IMR-90 (cell line): ENCODE measurements around the gene TMEM181. TPM values are rescaled to one million over a fixed set of nuclear protein-coding genes. Genes with fewer than 3 reads are reported as not detected.

Experiments
- ATAC-seq: fragments of 200-7000 bp; cut with Tn5 transposase; 2 replicates; pipeline ENCODE4 v1.9.1; 2020; ENCODE audit warnings: low read depth, mild to moderate bottlenecking, moderate library complexity
- BruUV-seq: library from RNA; stranded (reverse); fragments of 400-500 nt; replicated peaks from 2 replicates; lab custom pipeline; 2021; lab: Mats Ljungman, UMichigan
- CTCF ChIA-PET: fragments of 300-600 bp; formaldehyde crosslinking; extraction: SDS; loops from one replicate; lab custom pipeline; 2021; ENCODE audit warnings: antibody characterized with exemption; lab: Yijun Ruan, JAX
- POLR2A ChIA-PET: fragments of 300-600 bp; sonication (Branson Sonifier 250); formaldehyde crosslinking; loops from one replicate; lab custom pipeline; 2022; ENCODE audit warnings: antibody characterized with exemption; ENCODE audit not compliant: unreplicated experiment; lab: Charles Lee
- DNase-seq: peaks from one replicate; pipeline ENCODE4 v3.0.0; 2013
- H2AFZ ChIP-seq: replicated peaks from 2 replicates; pipeline ENCODE3; 2013; ENCODE audit warnings: low read length, mild to moderate bottlenecking; ENCODE audit not compliant: poor library complexity
- H2AK5ac ChIP-seq: 2 replicates; pipeline ENCODE4 v1.6.1; 2013; ENCODE audit warnings: low read depth, low read length, inconsistent platforms
- H2AK9ac ChIP-seq: replicated peaks from 2 replicates; pipeline ENCODE3; 2013; ENCODE audit warnings: mild to moderate bottlenecking, low read depth, low read length, moderate library complexity; ENCODE audit not compliant: poor library complexity
- H2BK120ac ChIP-seq: 2 replicates; pipeline ENCODE4 v1.6.1; 2013; ENCODE audit warnings: low read depth, low read length, inconsistent platforms
- H2BK15ac ChIP-seq: 3 replicates; pipeline ENCODE4 v1.6.1; 2013; ENCODE audit warnings: low read depth, low read length, inconsistent platforms
- H2BK20ac ChIP-seq: 2 replicates; pipeline ENCODE4 v1.6.1; 2013; ENCODE audit warnings: low read depth, mild to moderate bottlenecking, inconsistent platforms, low read length, moderate library complexity
- H2BK5ac ChIP-seq: 2 replicates; pipeline ENCODE4 v1.6.1; 2013; ENCODE audit warnings: mild to moderate bottlenecking, low read depth, low read length, inconsistent platforms; ENCODE audit not compliant: poor library complexity, severe bottlenecking
- H3K14ac ChIP-seq: replicated peaks from 2 replicates; pipeline ENCODE4 v1.6.1; 2013; ENCODE audit warnings: low read depth, low read length, inconsistent platforms
- H3K18ac ChIP-seq: 2 replicates; pipeline ENCODE4 v1.6.1; 2013; ENCODE audit warnings: low read depth, low read length, control low read depth
- H3K23ac ChIP-seq: 2 replicates; pipeline ENCODE4 v1.6.1; 2013; ENCODE audit warnings: low read depth, low read length, inconsistent platforms
- H3K27ac ChIP-seq: 2 replicates; pipeline ENCODE4 v1.5.1; 2013; ENCODE audit warnings: mild to moderate bottlenecking, control low read depth, low read length; ENCODE audit not compliant: insufficient read depth
- H3K27me3 ChIP-seq: 2 replicates; pipeline ENCODE4 v1.6.1; 2013; ENCODE audit warnings: low read length; ENCODE audit not compliant: control insufficient read depth, insufficient read depth
- H3K36me3 ChIP-seq: 2 replicates; pipeline ENCODE4 v1.6.1; 2013; ENCODE audit warnings: low read length, mixed read lengths; ENCODE audit not compliant: control insufficient read depth, insufficient read depth
- H3K4ac ChIP-seq: 2 replicates; pipeline ENCODE4 v1.6.1; 2013; ENCODE audit warnings: low read depth, low read length, inconsistent platforms
- H3K4me1 ChIP-seq: 2 replicates; pipeline ENCODE4 v1.6.1; 2013; ENCODE audit warnings: low read length, mixed read lengths; ENCODE audit not compliant: control insufficient read depth, insufficient read depth
- H3K4me2 ChIP-seq: 2 replicates; pipeline ENCODE4 v1.6.1; 2013; ENCODE audit warnings: low read depth, mild to moderate bottlenecking, control low read depth, low read length, moderate library complexity
- H3K4me3 ChIP-seq: 2 replicates; pipeline ENCODE4 v1.5.1; 2013; ENCODE audit warnings: low read depth, mild to moderate bottlenecking, control low read depth, low read length, moderate library complexity; ENCODE audit not compliant: insufficient read depth
- H3K56ac ChIP-seq: 2 replicates; pipeline ENCODE4 v1.6.1; 2013; ENCODE audit warnings: low read length, inconsistent platforms; ENCODE audit not compliant: insufficient read depth; ENCODE audit errors: extremely low read depth
- H3K79me1 ChIP-seq, 2 experiments: 2 replicates each; pipeline ENCODE4 v1.6.1; 2013; ENCODE audit warnings: low read length in 2 of 2, inconsistent platforms in 1 of 2, low read depth in 1 of 2
- H3K9ac ChIP-seq: 2 replicates; pipeline ENCODE4 v1.6.1; 2013; ENCODE audit warnings: low read depth, low read length, control low read depth
- H3K9me1 ChIP-seq: 2 replicates; pipeline ENCODE4 v1.6.1; 2013; ENCODE audit warnings: low read length, inconsistent platforms; ENCODE audit not compliant: insufficient read depth
- H3K9me3 ChIP-seq: 2 replicates; pipeline ENCODE4 v1.6.1; 2013; ENCODE audit warnings: low read length; ENCODE audit not compliant: control insufficient read depth, insufficient read depth
- H4K20me1 ChIP-seq: 2 replicates; pipeline ENCODE4 v1.6.1; 2013; ENCODE audit warnings: low read length, inconsistent platforms; ENCODE audit not compliant: insufficient read depth
- H4K5ac ChIP-seq: 2 replicates; pipeline ENCODE4 v1.6.1; 2013; ENCODE audit warnings: mild to moderate bottlenecking, low read depth, low read length, control low read depth
- H4K8ac ChIP-seq, 2 experiments: 2 replicates each; pipeline ENCODE4 v1.6.1; 2013; ENCODE audit warnings: low read depth in 2 of 2, low read length in 2 of 2, control low read depth in 1 of 2, inconsistent platforms in 1 of 2
- H4K91ac ChIP-seq: 2 replicates; pipeline ENCODE4 v1.6.1; 2013; ENCODE audit warnings: low read depth, low read length, inconsistent platforms; ENCODE audit not compliant: insufficient read depth
- BHLHE40 ChIP-seq: fragments of 150-350 bp; IDR thresholded peaks from 2 replicates; pipeline ENCODE4 v1.6.1; 2016; ENCODE audit warnings: mild to moderate bottlenecking, low read depth, low read length
- CEBPB ChIP-seq: IDR thresholded peaks from 2 replicates; pipeline ENCODE4 v1.6.1; 2012; ENCODE audit warnings: low read depth, low read length, improper control_type of control experiment
- CHD1 ChIP-seq: IDR thresholded peaks from 2 replicates; pipeline ENCODE4 v1.6.1; 2012; ENCODE audit warnings: low read depth, low read length, improper control_type of control experiment
- FOS ChIP-seq: fragments of 150-350 bp; IDR thresholded peaks from 2 replicates; pipeline ENCODE4 v1.6.1; 2016; ENCODE audit warnings: low read depth, low read length
- MAFK ChIP-seq: IDR thresholded peaks from 2 replicates; pipeline ENCODE4 v1.6.1; 2012; ENCODE audit warnings: low read depth, low read length, improper control_type of control experiment
- MAZ ChIP-seq: IDR thresholded peaks from 2 replicates; pipeline ENCODE4 v1.6.1; 2012; ENCODE audit warnings: low read depth, mild to moderate bottlenecking, low read length, improper control_type of control experiment, moderate library complexity, borderline replicate concordance
- MXI1 ChIP-seq: IDR thresholded peaks from 2 replicates; pipeline ENCODE4 v1.6.1; 2012; ENCODE audit warnings: low read depth, mild to moderate bottlenecking, low read length, moderate library complexity, borderline replicate concordance
- NFE2L2 ChIP-seq: fragments of 150-350 bp; IDR thresholded peaks from 2 replicates; pipeline ENCODE4 v1.6.1; 2016; ENCODE audit warnings: low read depth, mild to moderate bottlenecking, low read length
- POLR2A ChIP-seq: IDR thresholded peaks from 2 replicates; pipeline ENCODE4 v1.6.1; 2012; ENCODE audit warnings: mild to moderate bottlenecking, low read depth, low read length
- RAD21 ChIP-seq: IDR thresholded peaks from 2 replicates; pipeline ENCODE4 v1.6.1; 2012; ENCODE audit warnings: low read length, improper control_type of control experiment
- RCOR1 ChIP-seq: IDR thresholded peaks from 2 replicates; pipeline ENCODE4 v1.6.1; 2012; ENCODE audit warnings: mild to moderate bottlenecking, low read length, improper control_type of control experiment; ENCODE audit not compliant: insufficient replicate concordance
- RFX5 ChIP-seq: IDR thresholded peaks from 2 replicates; pipeline ENCODE4 v1.8.0; 2012; ENCODE audit warnings: low read depth, mild to moderate bottlenecking, low read length, moderate library complexity
- SMC3 ChIP-seq: fragments of 150-350 bp; IDR thresholded peaks from 2 replicates; pipeline ENCODE4 v1.6.1; 2016; ENCODE audit warnings: low read depth, mild to moderate bottlenecking, antibody characterized with exemption, low read length, moderate library complexity
- USF2 ChIP-seq: fragments of 150-350 bp; IDR thresholded peaks from 2 replicates; pipeline ENCODE4 v1.6.1; 2017; ENCODE audit warnings: mild to moderate bottlenecking, antibody characterized with exemption, low read length, low read depth
- WGBS, 2 experiments: methylation state at CpG; one replicate each; pipeline versions ENCODE4 v1.1.5 to v1.1.7; 2013; ENCODE audit warnings: missing lambda C conversion rate in 2 of 2; ENCODE audit not compliant: insufficient read length in 1 of 2; ENCODE audit errors: extremely low coverage in 2 of 2; 5-methylcytosine and 5-hydroxymethylcytosine counted together
- dilution Hi-C: fragments of 300-500 bp; cut with HindIII; formaldehyde crosslinking; loops from one replicate; pipeline ENCODE4 v1.14.3; 2018; ENCODE audit warnings: low sequenced_read_pairs; ENCODE audit not compliant: unreplicated experiment
- in situ Hi-C: fragments of 300-500 bp; cut with MboI; formaldehyde crosslinking; loops from 3 replicates; pipeline ENCODE4 v1.14.3; 2019; ENCODE audit warnings: low sequenced_read_pairs, inconsistent platforms, mixed read lengths
- intact Hi-C: fragments of 100-400 bp; cut with micrococcal nuclease; formaldehyde crosslinking; loops from 2 replicates; pipeline ENCODE4 v1.10.0; 2022
- polyA plus RNA-seq, 3 experiments: library from polyadenylated mRNA; depleted of rRNA; stranded (reverse); fragments of >200 nt; gene quantifications; 2 replicates each; pipeline ENCODE4 v1.2.3, GENCODE V29; 2012; ENCODE audit warnings: low replicate concordance in 1 of 3
- total RNA-seq: library from RNA; depleted of rRNA; stranded (reverse); fragments of >200 nt; gene quantifications from 2 replicates; pipeline ENCODE4 v1.2.3, GENCODE V29; 2012
- TF ChIP-seq, protein P1 (sequence below): fragments of 150-350 bp; IDR thresholded peaks from 2 replicates; pipeline ENCODE4 v1.6.1; 2016; ENCODE audit warnings: low read depth, mild to moderate bottlenecking, low read length, moderate library complexity, borderline replicate concordance
- TF ChIP-seq, protein P2 (sequence below): conservative IDR thresholded peaks from 2 replicates; pipeline ENCODE4 v1.5.1; 2012; ENCODE audit warnings: mild to moderate bottlenecking, low read depth, low read length, improper control_type of control experiment

TMEM181 gene
- total and polyA plus RNA-seq, 2 of the 4 experiments (the other 2 are of a cell fraction) = 22.8 to 27.8 TPM

GRCh38 chr6:158514176-158514575 lies 45.7 kb upstream of the TMEM181 start:
- dilution Hi-C loops (no loop called here), in situ Hi-C loops (loop anchor here (10.0 kb wide), 1 partner anchor 289 kb away; no protein-coding TSS in a partner anchor), intact Hi-C loops (no loop called here)
- 0 out of 2 replicates have a peak, but pooled peaks cover 1% of the 10 kb centered on the region for H3K36me3 ChIP-seq
- H4K91ac ChIP-seq = no peak overlapping the region
- H3K18ac ChIP-seq = no peak overlapping the region
- no peak overlapping the region for H2BK5ac ChIP-seq
- H2BK15ac ChIP-seq = no peak overlapping the region
- H3K23ac ChIP-seq = no peak overlapping the region
- H4K8ac ChIP-seq = no peak overlapping the region
- no peak overlapping the region for H3K27ac ChIP-seq
- no peak overlapping the region for H2BK20ac ChIP-seq
- no peak overlapping the region for H3K56ac ChIP-seq
- CTCF ChIA-PET = interaction anchor here (0.7 kb wide), 1 partner anchor 177 kb away, joined by 3 read pairs; no protein-coding TSS in a partner anchor
- BruUV-seq = no TSS peak
- H3K9ac ChIP-seq = no peak overlapping the region
- no peaks in the 10 kb centered on the region for H3K9me3 ChIP-seq
- H3K4me3 ChIP-seq = no peak overlapping the region
- DNase-seq = no peak
- H3K4me2 ChIP-seq = no peak overlapping the region
- no peak overlapping the region for H3K4ac ChIP-seq
- no peaks in the 10 kb centered on the region for H3K4me1 ChIP-seq
- H3K9me1 ChIP-seq = no peaks in the 10 kb centered on the region
- TF ChIP-seq SMC3 = no peak
- no peak for TF ChIP-seq BHLHE40
- no peak for TF ChIP-seq CHD1
- TF ChIP-seq, protein P1, sequence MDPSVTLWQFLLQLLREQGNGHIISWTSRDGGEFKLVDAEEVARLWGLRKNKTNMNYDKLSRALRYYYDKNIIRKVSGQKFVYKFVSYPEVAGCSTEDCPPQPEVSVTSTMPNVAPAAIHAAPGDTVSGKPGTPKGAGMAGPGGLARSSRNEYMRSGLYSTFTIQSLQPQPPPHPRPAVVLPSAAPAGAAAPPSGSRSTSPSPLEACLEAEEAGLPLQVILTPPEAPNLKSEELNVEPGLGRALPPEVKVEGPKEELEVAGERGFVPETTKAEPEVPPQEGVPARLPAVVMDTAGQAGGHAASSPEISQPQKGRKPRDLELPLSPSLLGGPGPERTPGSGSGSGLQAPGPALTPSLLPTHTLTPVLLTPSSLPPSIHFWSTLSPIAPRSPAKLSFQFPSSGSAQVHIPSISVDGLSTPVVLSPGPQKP = no peak
- TF ChIP-seq FOS = no peak
- TF ChIP-seq USF2 = no peak
- TF ChIP-seq RCOR1 = no peak
- no peak for TF ChIP-seq POLR2A
- TF ChIP-seq MAZ = no peak
- TF ChIP-seq CEBPB = no peak
- no peak for TF ChIP-seq RFX5
- TF ChIP-seq MAFK = no peak
- no peak for TF ChIP-seq RAD21
- TF ChIP-seq NFE2L2 = no peak
- TF ChIP-seq, protein P2, sequence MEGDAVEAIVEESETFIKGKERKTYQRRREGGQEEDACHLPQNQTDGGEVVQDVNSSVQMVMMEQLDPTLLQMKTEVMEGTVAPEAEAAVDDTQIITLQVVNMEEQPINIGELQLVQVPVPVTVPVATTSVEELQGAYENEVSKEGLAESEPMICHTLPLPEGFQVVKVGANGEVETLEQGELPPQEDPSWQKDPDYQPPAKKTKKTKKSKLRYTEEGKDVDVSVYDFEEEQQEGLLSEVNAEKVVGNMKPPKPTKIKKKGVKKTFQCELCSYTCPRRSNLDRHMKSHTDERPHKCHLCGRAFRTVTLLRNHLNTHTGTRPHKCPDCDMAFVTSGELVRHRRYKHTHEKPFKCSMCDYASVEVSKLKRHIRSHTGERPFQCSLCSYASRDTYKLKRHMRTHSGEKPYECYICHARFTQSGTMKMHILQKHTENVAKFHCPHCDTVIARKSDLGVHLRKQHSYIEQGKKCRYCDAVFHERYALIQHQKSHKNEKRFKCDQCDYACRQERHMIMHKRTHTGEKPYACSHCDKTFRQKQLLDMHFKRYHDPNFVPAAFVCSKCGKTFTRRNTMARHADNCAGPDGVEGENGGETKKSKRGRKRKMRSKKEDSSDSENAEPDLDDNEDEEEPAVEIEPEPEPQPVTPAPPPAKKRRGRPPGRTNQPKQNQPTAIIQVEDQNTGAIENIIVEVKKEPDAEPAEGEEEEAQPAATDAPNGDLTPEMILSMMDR = no peak
- no peak for TF ChIP-seq MXI1
- POLR2A ChIA-PET = no interaction called here
- no CpG with 5 or more reads among the region's 4 CpGs for WGBS, 2 experiments
- no peaks in the 10 kb centered on the region for H3K79me1 ChIP-seq
- ATAC-seq = no peak
- H3K14ac ChIP-seq = no peak overlapping the region
- H2AFZ ChIP-seq = no peak overlapping the region
- H4K20me1 ChIP-seq = no peaks in the 10 kb centered on the region
- H2AK5ac ChIP-seq = no peak overlapping the region
- H2AK9ac ChIP-seq = no peak overlapping the region
- H3K27me3 ChIP-seq = no peaks in the 10 kb centered on the region
- no peak overlapping the region for H4K5ac ChIP-seq
- H2BK120ac ChIP-seq = no peak overlapping the region
